PC-3 (cell line): ENCODE data around the gene NHSL1. TPM values are rescaled to one million over a fixed set of nuclear protein-coding genes. Genes with fewer than 3 reads are reported as not detected.

Experiments
- ATAC-seq: fragments of 200-7000 bp; cut with Tn5 transposase; 2 replicates; pipeline ENCODE4 v1.9.1; 2020; ENCODE audit warnings: mild to moderate bottlenecking, moderate library complexity
- BruUV-seq: library from RNA; stranded (reverse); fragments of 400-500 nt; replicated peaks from 2 replicates; lab custom pipeline; 2021; lab: Mats Ljungman, UMichigan
- CTCF ChIA-PET: fragments of 300-600 bp; sonication (Branson Sonifier 250); formaldehyde crosslinking; loops from one replicate; lab custom pipeline; 2022; ENCODE audit warnings: antibody characterized with exemption; lab: Charles Lee
- POLR2A ChIA-PET: fragments of 300-600 bp; sonication (Branson Sonifier 250); formaldehyde crosslinking; loops from one replicate; lab custom pipeline; 2022; ENCODE audit warnings: antibody characterized with exemption; ENCODE audit not compliant: unreplicated experiment; lab: Charles Lee
- DNase-seq: peaks from one replicate; pipeline ENCODE4 v3.0.0-alpha.2; 2015
- H2AFZ ChIP-seq: fragments of 300-600 bp; sonication (generic); 2 replicates; pipeline ENCODE4 v1.6.0; 2016; ENCODE audit warnings: antibody characterized with exemption, low read length
- H3F3A ChIP-seq: fragments of 300-600 bp; sonication (generic); one replicate; pipeline ENCODE4 v1.6.0; 2017; ENCODE audit warnings: antibody characterized with exemption, low read length, control low read depth, mild to moderate bottlenecking; ENCODE audit not compliant: unreplicated experiment
- H3K27ac ChIP-seq: fragments of 300-600 bp; sonication (generic); 2 replicates; pipeline ENCODE4 v1.5.1; 2016; ENCODE audit warnings: mild to moderate bottlenecking, low read length
- H3K27me3 ChIP-seq: fragments of 300-600 bp; sonication (generic); 2 replicates; pipeline ENCODE4 v1.6.1; 2016; ENCODE audit warnings: low read length, mixed read lengths
- H3K36me3 ChIP-seq: fragments of 300-600 bp; sonication (generic); 2 replicates; pipeline ENCODE4 v1.6.1; 2016; ENCODE audit warnings: low read depth, mixed run types, low read length, mixed read lengths
- H3K4me1 ChIP-seq: fragments of 300-600 bp; sonication (generic); 2 replicates; pipeline ENCODE4 v1.5.1; 2016; ENCODE audit warnings: low read length; ENCODE audit not compliant: insufficient read depth
- H3K4me2 ChIP-seq: fragments of 300-600 bp; sonication (generic); 2 replicates; pipeline ENCODE4 v1.6.0; 2016; ENCODE audit warnings: low read length
- H3K4me3 ChIP-seq: fragments of 300-600 bp; sonication (generic); 2 replicates; pipeline ENCODE4 v1.5.1; 2016; ENCODE audit warnings: mild to moderate bottlenecking, low read length, mixed read lengths
- H3K79me2 ChIP-seq: fragments of 300-600 bp; sonication (generic); 2 replicates; pipeline ENCODE4 v1.6.1; 2017; ENCODE audit warnings: low read length, mixed read lengths
- H3K9ac ChIP-seq: fragments of 300-600 bp; sonication (generic); 2 replicates; pipeline ENCODE4 v1.6.0; 2016; ENCODE audit warnings: mild to moderate bottlenecking, low read length
- H3K9me2 ChIP-seq: fragments of 300-600 bp; sonication (generic); replicated peaks from 2 replicates; pipeline ENCODE4 v1.6.1; 2016; ENCODE audit warnings: mixed run types, low read length, mixed read lengths
- H3K9me3 ChIP-seq: fragments of 300-600 bp; sonication (generic); 2 replicates; pipeline ENCODE4 v1.6.1; 2016; ENCODE audit warnings: low read length, mixed read lengths
- H4K20me1 ChIP-seq: fragments of 300-600 bp; sonication (generic); 2 replicates; pipeline ENCODE4 v1.6.1; 2016; ENCODE audit warnings: low read length, mixed read lengths
- EZH2 ChIP-seq: fragments of 300-600 bp; sonication (generic); IDR thresholded peaks from one replicate; pipeline ENCODE4 v1.6.1; 2017; ENCODE audit warnings: antibody characterized with exemption, mild to moderate bottlenecking, low read length; ENCODE audit not compliant: unreplicated experiment
- EZH2phosphoT487 ChIP-seq: fragments of 300-600 bp; sonication (generic); IDR thresholded peaks from 2 replicates; pipeline ENCODE4 v1.6.1; 2018; ENCODE audit warnings: mild to moderate bottlenecking, antibody characterized with exemption, low read length, borderline replicate concordance
- intact Hi-C: fragments of 100-400 bp; cut with micrococcal nuclease; formaldehyde crosslinking; loops from 2 replicates; pipeline ENCODE4 v1.9.0; 2023
- total RNA-seq: library from RNA; depleted of rRNA; stranded (reverse); fragments of >200 nt; gene quantifications from 2 replicates; pipeline ENCODE4 v1.2.3, GENCODE V29; 2014
- TF ChIP-seq, protein P1 (sequence below): fragments of 300-600 bp; sonication (generic); conservative IDR thresholded peaks from 2 replicates; pipeline ENCODE4 v1.5.1; 2017; ENCODE audit warnings: antibody characterized with exemption, low read depth, mild to moderate bottlenecking, low read length

The NHSL1 gene
- total RNA-seq, 1 experiment from 2014 or later: 4.8 TPM

GRCh38 chr6:138406443-138406842 is 92.9 kb downstream of the NHSL1 start:
- H3K36me3 ChIP-seq: peaks cover 26% of the 10 kb centered on the region
- intact Hi-C loops: no loop called here
- TF ChIP-seq EZH2phosphoT487: no peak
- TF ChIP-seq, protein P1, sequence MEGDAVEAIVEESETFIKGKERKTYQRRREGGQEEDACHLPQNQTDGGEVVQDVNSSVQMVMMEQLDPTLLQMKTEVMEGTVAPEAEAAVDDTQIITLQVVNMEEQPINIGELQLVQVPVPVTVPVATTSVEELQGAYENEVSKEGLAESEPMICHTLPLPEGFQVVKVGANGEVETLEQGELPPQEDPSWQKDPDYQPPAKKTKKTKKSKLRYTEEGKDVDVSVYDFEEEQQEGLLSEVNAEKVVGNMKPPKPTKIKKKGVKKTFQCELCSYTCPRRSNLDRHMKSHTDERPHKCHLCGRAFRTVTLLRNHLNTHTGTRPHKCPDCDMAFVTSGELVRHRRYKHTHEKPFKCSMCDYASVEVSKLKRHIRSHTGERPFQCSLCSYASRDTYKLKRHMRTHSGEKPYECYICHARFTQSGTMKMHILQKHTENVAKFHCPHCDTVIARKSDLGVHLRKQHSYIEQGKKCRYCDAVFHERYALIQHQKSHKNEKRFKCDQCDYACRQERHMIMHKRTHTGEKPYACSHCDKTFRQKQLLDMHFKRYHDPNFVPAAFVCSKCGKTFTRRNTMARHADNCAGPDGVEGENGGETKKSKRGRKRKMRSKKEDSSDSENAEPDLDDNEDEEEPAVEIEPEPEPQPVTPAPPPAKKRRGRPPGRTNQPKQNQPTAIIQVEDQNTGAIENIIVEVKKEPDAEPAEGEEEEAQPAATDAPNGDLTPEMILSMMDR: peak; percentile 34; the same call in 1 of the 2 replicates
- no peaks in the 10 kb centered on the region for H3F3A ChIP-seq
- H2AFZ ChIP-seq: no peak overlapping the region
- no peak for ATAC-seq
- H3K4me1 ChIP-seq: peaks cover 36% of the 10 kb centered on the region
- H3K79me2 ChIP-seq: peaks cover 10% of the 10 kb centered on the region
- no peaks in the 10 kb centered on the region for H4K20me1 ChIP-seq
- ChIA-PET POLR2A (no interaction called here), CTCF (no interaction called here)
- no TSS peak for BruUV-seq
- 0 out of 2 replicates have a peak overlapping the region, but pooled peaks have one; percentile 83 for H3K4me2 ChIP-seq
- no peaks in the 10 kb centered on the region for H3K27me3 ChIP-seq
- H3K9ac ChIP-seq: no peak overlapping the region
- no peaks in the 10 kb centered on the region for H3K9me3 ChIP-seq
- DNase-seq: peak; percentile 17
- no peaks in the 10 kb centered on the region for H3K9me2 ChIP-seq
- no peak overlapping the region for H3K27ac ChIP-seq
- no peak overlapping the region for H3K4me3 ChIP-seq

GRCh38 chr6:138405816-138406413 is 93.4 kb downstream of the NHSL1 start:
- Histone ChIP-seq H3K36me3 (peaks cover 26% of the 10 kb centered on the region), H3K9me2 (no peaks in the 10 kb centered on the region), H2AFZ (no peak overlapping the region), H3K4me1 (peaks cover 33% of the 10 kb centered on the region), H3K27me3 (no peaks in the 10 kb centered on the region), H3K9ac (no peak overlapping the region), H3K4me2 (peak overlapping the region; percentile 83), H3K79me2 (peaks cover 10% of the 10 kb centered on the region), H3K27ac (no peak overlapping the region), H3K9me3 (no peaks in the 10 kb centered on the region), H3K4me3 (peak overlapping the region; percentile 95; the same call in 1 of the 2 replicates), H3F3A (no peaks in the 10 kb centered on the region), H4K20me1 (no peaks in the 10 kb centered on the region)
- intact Hi-C loops: no loop called here
- TF ChIP-seq, protein P1: no peak
- TF ChIP-seq EZH2phosphoT487 (no peak), EZH2 (no peak)
- no peak for ATAC-seq
- BruUV-seq: no TSS peak
- no peak for DNase-seq
- CTCF ChIA-PET: no interaction called here
- POLR2A ChIA-PET: no interaction called here

DNA sequence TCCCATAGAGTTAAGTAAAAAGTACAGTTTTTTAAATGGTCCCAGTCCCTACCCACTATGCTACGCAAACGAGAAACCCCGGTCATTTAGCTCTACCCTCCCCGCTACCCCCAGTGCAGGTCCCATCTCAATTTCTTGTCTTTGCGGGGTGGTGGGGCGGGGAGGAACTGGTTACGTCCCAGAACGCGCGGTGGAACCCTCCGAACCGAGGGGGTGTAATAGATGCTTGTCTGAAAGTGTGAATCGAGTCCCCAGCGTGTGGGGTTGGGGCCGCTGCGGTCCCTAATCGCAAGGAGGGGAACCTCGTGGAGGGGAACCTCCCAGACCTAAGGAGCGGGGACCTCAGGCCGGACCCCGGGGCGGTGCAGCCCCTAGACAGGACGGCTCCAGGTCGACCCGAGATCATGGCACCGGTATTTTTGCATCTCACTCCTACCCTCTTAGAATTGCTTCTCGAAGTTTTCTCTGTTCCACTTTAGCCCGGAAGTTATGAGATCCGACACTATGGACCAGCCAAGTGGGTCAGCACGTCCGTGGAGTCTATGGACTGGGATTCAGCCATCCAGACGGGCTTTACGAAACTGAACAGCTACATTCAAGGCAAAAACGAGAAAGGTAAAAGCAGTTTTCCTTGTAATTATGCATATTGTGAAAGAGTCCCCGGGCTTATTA is 94.5 kb downstream of the NHSL1 start:
- Histone ChIP-seq H3K4me3 (peak overlapping the region; percentile 95), H3K4me2 (peak overlapping the region; percentile 83), H3K9me3 (no peaks in the 10 kb centered on the region), H3K4me1 (peaks cover 22% of the 10 kb centered on the region; the same call in 1 of the 2 replicates), H3K79me2 (peaks cover 10% of the 10 kb centered on the region), H2AFZ (peak overlapping the region; percentile 89), H3K27ac (peak overlapping the region; percentile 45), H3K9ac (peak overlapping the region; percentile 92), H3K36me3 (peaks cover 25% of the 10 kb centered on the region), H3F3A (no peaks in the 10 kb centered on the region), H4K20me1 (no peaks in the 10 kb centered on the region), H3K9me2 (no peaks in the 10 kb centered on the region), H3K27me3 (no peaks in the 10 kb centered on the region)
- no peak for TF ChIP-seq EZH2
- TF ChIP-seq, protein P1: no peak
- TF ChIP-seq EZH2phosphoT487: no peak
- CTCF ChIA-PET: no interaction called here
- peak; percentile 6 for ATAC-seq
- intact Hi-C loops: loop anchor here (5.0 kb wide), 1 partner anchor 243 kb away; the partner anchor contains the start of gene ARFGEF3
- peak; percentile 8 for DNase-seq
- POLR2A ChIA-PET: no interaction called here
- no TSS peak for BruUV-seq
